Uterus (tissue), 2 donors: Measurements from ENCODE around the gene PRKAB1.

Experiments used
- POLR2A ChIP-seq, 2 donors: fragments of 450-650 bp; IDR thresholded peaks; one replicate each; pipeline ENCODE4 v1.6.1; 2016; ENCODE audit warnings: antibody characterized with exemption in 2 of 2, mild to moderate bottlenecking in 1 of 2, moderate library complexity in 1 of 2
- TF ChIP-seq, protein P1 (sequence below), 4 experiments: fragments of 200-600 bp in 2 of 4; fragments of 450-650 bp in 2 of 4; sonication (generic) in 2 of 4; IDR thresholded peaks; one replicate each; pipeline ENCODE4 v1.5.1; 2016 to 2019; ENCODE audit warnings: antibody characterized with exemption in 4 of 4, mild to moderate bottlenecking in 2 of 4, moderate library complexity in 1 of 4

DNA sequence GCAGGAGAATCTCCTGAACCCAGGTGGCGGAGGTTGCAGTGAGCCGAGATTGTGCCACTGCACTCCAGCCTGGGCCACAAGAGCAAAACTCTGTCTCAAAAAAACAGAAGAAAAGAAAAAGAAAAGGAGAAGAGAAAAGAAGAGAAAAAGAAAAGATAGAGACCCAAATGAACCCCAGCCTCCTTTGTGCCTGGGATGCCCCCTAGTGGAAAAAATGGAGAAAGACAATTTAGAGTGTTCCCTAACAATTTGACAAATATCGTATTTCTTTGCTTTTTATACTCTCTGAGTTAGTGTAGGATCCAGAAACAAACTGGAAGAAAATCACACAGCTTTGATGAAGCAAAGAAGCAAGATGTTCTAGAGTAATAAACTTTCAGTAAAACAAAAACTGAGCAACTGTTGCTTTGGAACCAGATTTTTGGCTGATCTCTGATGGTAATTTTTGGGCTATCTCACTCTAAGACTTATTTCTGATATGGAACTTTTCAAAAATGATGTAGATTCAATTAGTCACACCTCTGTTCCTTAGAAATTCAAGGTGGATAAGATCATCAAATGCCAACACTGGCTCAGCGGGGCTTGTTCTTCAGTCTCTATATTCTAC is 18.6 kb upstream of the PRKAB1 start:
- TF ChIP-seq, protein P1, sequence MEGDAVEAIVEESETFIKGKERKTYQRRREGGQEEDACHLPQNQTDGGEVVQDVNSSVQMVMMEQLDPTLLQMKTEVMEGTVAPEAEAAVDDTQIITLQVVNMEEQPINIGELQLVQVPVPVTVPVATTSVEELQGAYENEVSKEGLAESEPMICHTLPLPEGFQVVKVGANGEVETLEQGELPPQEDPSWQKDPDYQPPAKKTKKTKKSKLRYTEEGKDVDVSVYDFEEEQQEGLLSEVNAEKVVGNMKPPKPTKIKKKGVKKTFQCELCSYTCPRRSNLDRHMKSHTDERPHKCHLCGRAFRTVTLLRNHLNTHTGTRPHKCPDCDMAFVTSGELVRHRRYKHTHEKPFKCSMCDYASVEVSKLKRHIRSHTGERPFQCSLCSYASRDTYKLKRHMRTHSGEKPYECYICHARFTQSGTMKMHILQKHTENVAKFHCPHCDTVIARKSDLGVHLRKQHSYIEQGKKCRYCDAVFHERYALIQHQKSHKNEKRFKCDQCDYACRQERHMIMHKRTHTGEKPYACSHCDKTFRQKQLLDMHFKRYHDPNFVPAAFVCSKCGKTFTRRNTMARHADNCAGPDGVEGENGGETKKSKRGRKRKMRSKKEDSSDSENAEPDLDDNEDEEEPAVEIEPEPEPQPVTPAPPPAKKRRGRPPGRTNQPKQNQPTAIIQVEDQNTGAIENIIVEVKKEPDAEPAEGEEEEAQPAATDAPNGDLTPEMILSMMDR (IDR thresholded peaks at IDR 0.05): peak; percentile 10 to 23 (median 22)
- no peak for TF ChIP-seq POLR2A (IDR thresholded peaks at IDR 0.05)
